Transverse colon (tissue), 4 donors: ENCODE measurements around the gene CSRNP2. TPM values are rescaled to one million over a fixed set of nuclear protein-coding genes. Genes with fewer than 3 reads are reported as not detected.

Experiments used
- DNase-seq: peaks from one replicate; pipeline ENCODE4 v3.0.0-alpha.2; 2019
- H3K27ac ChIP-seq, 4 donors: fragments of 200-600 bp; sonication (generic); 2 replicates each; pipeline ENCODE4 v1.5.1; 2016 to 2018; ENCODE audit warnings: inconsistent platforms in 4 of 4
- H3K27me3 ChIP-seq: fragments of 200-600 bp; sonication (generic); 2 replicates; pipeline ENCODE4 v1.5.1; 2017; ENCODE audit warnings: inconsistent platforms
- H3K36me3 ChIP-seq, 4 donors: fragments of 200-600 bp; sonication (generic); 2 replicates each; pipeline ENCODE4 v1.5.1; 2017 to 2019; ENCODE audit warnings: inconsistent platforms in 4 of 4
- H3K4me1 ChIP-seq, 4 donors: fragments of 200-600 bp; sonication (generic); 2 replicates each; pipeline ENCODE4 v1.5.1; 2017 to 2020; ENCODE audit warnings: inconsistent platforms in 4 of 4
- H3K4me3 ChIP-seq, 4 donors: fragments of 200-600 bp; sonication (generic); 1 replicate in 1 of 4; 2 replicates in 3 of 4; pipeline versions ENCODE4 v1.5.1 to v1.6.1; 2017 to 2019; ENCODE audit warnings: inconsistent platforms in 4 of 4
- H3K9me3 ChIP-seq, 2 donors: fragments of 200-600 bp; sonication (generic); 2 replicates each; pipeline ENCODE4 v1.5.1; 2017 to 2019; ENCODE audit warnings: inconsistent platforms in 2 of 2
- CTCF ChIP-seq, 5 experiments: fragments of 200-600 bp in 3 of 5; fragments of 450-650 bp in 2 of 5; sonication (generic) in 3 of 5; IDR thresholded peaks; 1 replicate in 2 of 5; 2 replicates in 3 of 5; pipeline ENCODE4 v1.5.1; 2016 to 2017; ENCODE audit warnings: antibody characterized with exemption in 5 of 5, inconsistent platforms in 3 of 5, mild to moderate bottlenecking in 2 of 5, moderate library complexity in 1 of 5
- EP300 ChIP-seq: sonication (generic); formaldehyde crosslinking; IDR thresholded peaks from one replicate; pipeline ENCODE4 v1.6.1; 2017; ENCODE audit warnings: antibody characterized with exemption, low read depth
- POLR2A ChIP-seq: fragments of 450-650 bp; IDR thresholded peaks from one replicate; pipeline ENCODE4 v1.6.1; 2016; ENCODE audit warnings: antibody characterized with exemption, mild to moderate bottlenecking, moderate library complexity
- POLR2AphosphoS5 ChIP-seq, 3 donors: sonication (generic); formaldehyde crosslinking; IDR thresholded peaks; one replicate each; pipeline ENCODE4 v1.6.1; 2016; ENCODE audit warnings: antibody characterized with exemption in 3 of 3
- WGBS, 2 donors: methylation state at CpG; one replicate each; pipeline ENCODE4 v1.1.5; 2018; ENCODE audit warnings: low coverage in 1 of 2; 5-methylcytosine and 5-hydroxymethylcytosine counted together
- in situ Hi-C, 4 donors: fragments of 200-750 bp; cut with MboI; loops; one replicate each; pipeline versions ENCODE4 v1.15.0 to v1.15.1; 2017; ENCODE audit warnings: low sequenced_read_pairs in 3 of 4, low pct_ligation_motif_present in 1 of 4, low pct_unique_long_range_greater_than_20kb in 1 of 4
- intact Hi-C: fragments of 100-400 bp; cut with DNase I; formaldehyde crosslinking; loops from one replicate; pipeline ENCODE4 v1.15.1; 2023; ENCODE audit warnings: low total_unique reads
- total RNA-seq, 4 donors: library from RNA; depleted of rRNA; stranded (reverse); fragments of >200 nt; gene quantifications; one replicate each; pipeline ENCODE4 v1.1.0, GENCODE V29; 2016

Gene CSRNP2
- total RNA-seq, 4 donors from 2014 or later: 14.3 to 69.6 (median 25.5) TPM

- 96% methylated on average over 2 of the region's 2 CpGs; no CpG with 5 or more reads in 1 of the 2 donors for WGBS, 2 donors
- DNase-seq: no peak
- H3K4me1 ChIP-seq: peaks cover 0 to 3% (median 0%) of the 10 kb centered on the region in 4 donors
- in situ Hi-C loops (loop anchor here in 2 of 4 donors (25.0 kb wide), 1 partner anchor 282 kb away; the partner anchor contains the start of gene CELA1 (in 2 of the 2)), intact Hi-C loops (no loop called here)
- no peak overlapping the region for H3K4me3 ChIP-seq
- H3K27me3 ChIP-seq: no peaks in the 10 kb centered on the region
- no peaks in the 10 kb centered on the region for H3K9me3 ChIP-seq
- TF ChIP-seq POLR2AphosphoS5 (IDR thresholded peaks at IDR 0.05): no peak
- TF ChIP-seq POLR2A: no peak
- TF ChIP-seq CTCF (IDR thresholded peaks at IDR 0.05): no peak
- no peak for TF ChIP-seq EP300
- H3K36me3 ChIP-seq: peaks cover 0 to 69% (median 32%) of the 10 kb centered on the region in 4 donors
- no peak overlapping the region for H3K27ac ChIP-seq
Observed at GRCh38 chr12:51055060-51055459, 28.3 kb downstream of the CSRNP2 start.

GRCh38 chr12:51051787-51052186, 31.6 kb downstream of the CSRNP2 start:
- H3K27ac ChIP-seq: no peak overlapping the region
- WGBS, 2 donors: 62 to 74% methylated on average over 4 of the region's 4 CpGs
- H3K36me3 ChIP-seq: peaks cover 0 to 38% (median 18%) of the 10 kb centered on the region in 4 donors
- TF ChIP-seq CTCF (IDR thresholded peaks at IDR 0.05): no peak
- TF ChIP-seq POLR2A: no peak
- no peak for TF ChIP-seq POLR2AphosphoS5 (IDR thresholded peaks at IDR 0.05)
- TF ChIP-seq EP300: no peak
- H3K4me3 ChIP-seq: no peak overlapping the region
- in situ Hi-C loops (loop anchor here in 2 of 4 donors (25.0 kb wide), 1 partner anchor 286 kb away; the partner anchor contains the start of gene CELA1 (in 2 of the 2)), intact Hi-C loops (no loop called here)
- no peaks in the 10 kb centered on the region for H3K9me3 ChIP-seq
- no peaks in the 10 kb centered on the region for H3K27me3 ChIP-seq
- peaks cover 10 to 25% (median 19%) of the 10 kb centered on the region in 4 donors for H3K4me1 ChIP-seq
- DNase-seq: no peak

DNA sequence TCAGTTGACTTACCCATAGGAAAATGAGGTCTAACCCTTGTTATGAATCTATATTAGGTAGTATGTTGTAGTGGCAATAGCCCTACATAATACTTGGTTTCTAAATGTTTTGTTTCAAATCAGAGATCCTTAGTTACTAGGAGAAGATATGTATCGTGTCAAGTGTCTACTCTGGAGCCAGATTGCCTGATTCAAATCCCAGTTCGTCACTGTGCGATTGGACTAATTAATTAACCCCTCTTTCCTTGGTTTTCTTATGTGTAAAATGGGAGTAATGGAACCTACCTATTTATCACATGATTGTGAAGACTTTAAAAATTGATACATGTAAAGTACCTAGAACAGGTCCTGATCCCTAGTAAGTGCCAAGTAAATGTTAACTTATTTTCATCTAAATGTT, 33.9 kb downstream of the CSRNP2 start:
- Histone ChIP-seq H3K9me3 (no peaks in the 10 kb centered on the region), H3K27me3 (no peaks in the 10 kb centered on the region), H3K27ac (peak overlapping the region; percentile 90 to 99 (median 94)), H3K36me3 (peaks cover 0 to 24% (median 12%) of the 10 kb centered on the region in 4 donors), H3K4me1 (peaks cover 10 to 25% (median 19%) of the 10 kb centered on the region in 4 donors), H3K4me3 (peak overlapping the region in 3 of 4 donors; percentile 64 to 96 (median 96))
- 27 to 51% methylated on average over 3 of the region's 3 CpGs for WGBS, 2 donors
- no peak for DNase-seq
- in situ Hi-C loops (no loop called here), intact Hi-C loops (no loop called here)
- TF ChIP-seq POLR2AphosphoS5 (IDR thresholded peaks at IDR 0.05): no peak
- TF ChIP-seq POLR2A: no peak
- TF ChIP-seq CTCF (IDR thresholded peaks at IDR 0.05): no peak
- no peak for TF ChIP-seq EP300

GRCh38 chr12:51048661-51049251, 34.6 kb downstream of the CSRNP2 start:
- H3K4me1 ChIP-seq: peaks cover 10 to 25% (median 19%) of the 10 kb centered on the region in 4 donors
- H3K27me3 ChIP-seq: no peaks in the 10 kb centered on the region
- intact Hi-C loops: no loop called here
- in situ Hi-C loops: no loop called here
- no peaks in the 10 kb centered on the region for H3K9me3 ChIP-seq
- peaks cover 0 to 17% (median 8%) of the 10 kb centered on the region in 4 donors for H3K36me3 ChIP-seq
- no peak for DNase-seq
- peak overlapping the region; percentile 62 to 96 (median 80) for H3K4me3 ChIP-seq
- TF ChIP-seq POLR2A: no peak
- TF ChIP-seq EP300: no peak
- no peak for TF ChIP-seq CTCF (IDR thresholded peaks at IDR 0.05)
- no peak for TF ChIP-seq POLR2AphosphoS5 (IDR thresholded peaks at IDR 0.05)
- 8 to 15% methylated on average over 11 to 14 of the region's 14 CpGs for WGBS, 2 donors
- peak overlapping the region; percentile 90 to 99 (median 94) for H3K27ac ChIP-seq
